ENCODE results near the gene CLEC2A. TPM values are rescaled to one million over a fixed set of nuclear protein-coding genes. Genes with fewer than 3 reads are reported as not detected.

CLEC2A gene
- total RNA-seq, 6 donors from 2014 or later: not detected

DNA sequence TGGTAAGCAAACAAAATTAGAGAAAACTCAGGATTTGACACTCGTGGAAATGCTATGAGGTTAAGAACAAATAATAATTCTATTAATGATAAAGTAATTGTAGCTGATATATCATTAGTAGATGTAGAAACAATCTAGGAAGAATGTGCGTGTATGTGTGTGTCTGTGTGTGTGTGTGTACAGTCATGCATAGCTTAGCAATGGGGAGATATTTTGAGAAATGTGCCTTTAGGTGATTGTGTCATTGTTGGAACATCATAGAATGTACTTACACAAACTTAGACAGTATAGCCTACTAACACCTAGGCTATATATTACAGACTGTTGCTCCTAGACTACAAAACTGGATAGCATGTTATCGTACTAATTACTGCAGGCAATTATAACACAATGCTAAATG lies 5.3 kb downstream of the CLEC2A start:
- WGBS, 2 donors: 88 to 92% methylated on average over 3 of the region's 3 CpGs
- no peaks in the 10 kb centered on the region for H3K9me3 ChIP-seq
- no peak for TF ChIP-seq POLR2AphosphoS5 (IDR thresholded peaks at IDR 0.05)
- H3K4me3 ChIP-seq: no peak overlapping the region
- H3K27ac ChIP-seq: no peak overlapping the region
- H3K36me3 ChIP-seq: no peaks in the 10 kb centered on the region
- H3K27me3 ChIP-seq: no peaks in the 10 kb centered on the region
- no peaks in the 10 kb centered on the region for H3K4me1 ChIP-seq
- DNase-seq: no peak
- ATAC-seq (ENCODE audit: low FRiP score in 2 of 2): no peak

- Histone ChIP-seq H3K9me3 (no peaks in the 10 kb centered on the region), H3K36me3 (no peaks in the 10 kb centered on the region), H3K27me3 (no peaks in the 10 kb centered on the region), H3K27ac (no peak overlapping the region), H3K4me3 (peak overlapping the region in 2 of 4 donors; percentile 23 to 25), H3K4me1 (no peaks in the 10 kb centered on the region)
- ATAC-seq (ENCODE audit: low FRiP score in 2 of 2) (peak in 1 of 2 donors; percentile 79), DNase-seq (no peak)
- TF ChIP-seq POLR2A (IDR thresholded peaks at IDR 0.05) (no peak), EP300 (IDR thresholded peaks at IDR 0.05) (no peak), POLR2AphosphoS5 (IDR thresholded peaks at IDR 0.05) (no peak)
- TF ChIP-seq, protein P1, sequence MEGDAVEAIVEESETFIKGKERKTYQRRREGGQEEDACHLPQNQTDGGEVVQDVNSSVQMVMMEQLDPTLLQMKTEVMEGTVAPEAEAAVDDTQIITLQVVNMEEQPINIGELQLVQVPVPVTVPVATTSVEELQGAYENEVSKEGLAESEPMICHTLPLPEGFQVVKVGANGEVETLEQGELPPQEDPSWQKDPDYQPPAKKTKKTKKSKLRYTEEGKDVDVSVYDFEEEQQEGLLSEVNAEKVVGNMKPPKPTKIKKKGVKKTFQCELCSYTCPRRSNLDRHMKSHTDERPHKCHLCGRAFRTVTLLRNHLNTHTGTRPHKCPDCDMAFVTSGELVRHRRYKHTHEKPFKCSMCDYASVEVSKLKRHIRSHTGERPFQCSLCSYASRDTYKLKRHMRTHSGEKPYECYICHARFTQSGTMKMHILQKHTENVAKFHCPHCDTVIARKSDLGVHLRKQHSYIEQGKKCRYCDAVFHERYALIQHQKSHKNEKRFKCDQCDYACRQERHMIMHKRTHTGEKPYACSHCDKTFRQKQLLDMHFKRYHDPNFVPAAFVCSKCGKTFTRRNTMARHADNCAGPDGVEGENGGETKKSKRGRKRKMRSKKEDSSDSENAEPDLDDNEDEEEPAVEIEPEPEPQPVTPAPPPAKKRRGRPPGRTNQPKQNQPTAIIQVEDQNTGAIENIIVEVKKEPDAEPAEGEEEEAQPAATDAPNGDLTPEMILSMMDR (IDR thresholded peaks at IDR 0.05): peak; percentile 23 to 58 (median 42)
- 13 to 14% methylated on average over 5 of the region's 5 CpGs for WGBS, 2 donors
These were observed 6.3 kb downstream of the CLEC2A start for GRCh38 chr12:9925705-9926393.

DNA sequence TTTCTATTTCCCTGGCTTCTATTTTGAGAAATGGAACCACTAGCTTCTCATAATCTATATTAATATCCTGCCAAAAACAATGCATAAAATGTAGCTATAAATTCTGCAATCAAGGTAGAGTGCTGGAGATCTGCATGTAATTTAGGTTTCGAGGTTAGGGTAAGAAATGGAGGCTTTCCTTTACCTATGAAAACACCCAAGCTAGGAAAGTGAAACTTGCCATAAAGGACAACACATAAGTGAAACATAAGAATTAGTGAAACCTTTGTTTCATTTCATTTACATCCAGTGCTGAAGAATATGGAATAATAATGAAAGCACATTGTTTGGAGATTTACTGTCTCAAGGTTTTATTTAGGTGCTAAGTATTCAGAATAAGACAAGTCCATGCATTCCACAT lies 9.7 kb downstream of the CLEC2A start:
- TF ChIP-seq, protein P1 (IDR thresholded peaks at IDR 0.05): no peak
- TF ChIP-seq EP300 (IDR thresholded peaks at IDR 0.05) (no peak), POLR2A (IDR thresholded peaks at IDR 0.05) (no peak), POLR2AphosphoS5 (IDR thresholded peaks at IDR 0.05) (no peak)
- WGBS, 2 donors: 92 to 96% methylated on average over 1 of the region's 1 CpG

GRCh38 chr12:9920451-9920850 lies 11.7 kb downstream of the CLEC2A start:
- Histone ChIP-seq H3K9me3 (no peaks in the 10 kb centered on the region), H3K4me1 (no peaks in the 10 kb centered on the region), H3K27ac (no peak overlapping the region), H3K27me3 (no peaks in the 10 kb centered on the region), H3K36me3 (no peaks in the 10 kb centered on the region), H3K4me3 (no peak overlapping the region)
- DNase-seq (peak in 1 of 2 donors; percentile 21), ATAC-seq (ENCODE audit: low FRiP score in 2 of 2) (no peak)
- TF ChIP-seq EP300 (IDR thresholded peaks at IDR 0.05): no peak
- TF ChIP-seq, protein P1 (IDR thresholded peaks at IDR 0.05): no peak
- TF ChIP-seq POLR2AphosphoS5 (IDR thresholded peaks at IDR 0.05): no peak
- TF ChIP-seq POLR2A (IDR thresholded peaks at IDR 0.05): no peak
- 66 to 67% methylated on average over 10 of the region's 10 CpGs for WGBS, 2 donors

More for the DNA sequence above, 9.7 kb downstream of the CLEC2A start:
- H3K27ac ChIP-seq: no peak overlapping the region
- ATAC-seq (ENCODE audit: low FRiP score in 2 of 2) (no peak), DNase-seq (no peak)
- no peaks in the 10 kb centered on the region for H3K36me3 ChIP-seq
- H3K9me3 ChIP-seq: no peaks in the 10 kb centered on the region
- no peaks in the 10 kb centered on the region for H3K4me1 ChIP-seq
- no peak overlapping the region for H3K4me3 ChIP-seq
- no peaks in the 10 kb centered on the region for H3K27me3 ChIP-seq

GRCh38 chr12:9919443-9919842 lies 12.7 kb downstream of the CLEC2A start:
- no peaks in the 10 kb centered on the region for H3K27me3 ChIP-seq
- H3K4me1 ChIP-seq: no peaks in the 10 kb centered on the region
- 96% methylated on average over 3 of the region's 3 CpGs; no CpG with 5 or more reads in 1 of the 2 donors for WGBS, 2 donors
- H3K27ac ChIP-seq: no peak overlapping the region
- ATAC-seq (ENCODE audit: low FRiP score in 2 of 2): peak in 1 of 2 donors; percentile 66
- H3K36me3 ChIP-seq: no peaks in the 10 kb centered on the region
- DNase-seq: peak in 1 of 2 donors; percentile 24
- TF ChIP-seq, protein P1 (IDR thresholded peaks at IDR 0.05): no peak
- TF ChIP-seq EP300 (IDR thresholded peaks at IDR 0.05) (no peak), POLR2AphosphoS5 (IDR thresholded peaks at IDR 0.05) (no peak), POLR2A (IDR thresholded peaks at IDR 0.05) (no peak)
- no peaks in the 10 kb centered on the region for H3K9me3 ChIP-seq
- H3K4me3 ChIP-seq: no peak overlapping the region

Measured in upper lobe of left lung (tissue), 6 donors.